Ramos (cell line): Measurements from ENCODE around the gene SRP68.

Source experiments
- in situ Hi-C: fragments of 300-500 bp; cut with MboI; formaldehyde crosslinking; loops from one replicate; pipeline ENCODE4 v1.14.3; 2022; ENCODE audit warnings: low sequenced_read_pairs; ENCODE audit not compliant: unreplicated experiment

SRP68 gene

DNA sequence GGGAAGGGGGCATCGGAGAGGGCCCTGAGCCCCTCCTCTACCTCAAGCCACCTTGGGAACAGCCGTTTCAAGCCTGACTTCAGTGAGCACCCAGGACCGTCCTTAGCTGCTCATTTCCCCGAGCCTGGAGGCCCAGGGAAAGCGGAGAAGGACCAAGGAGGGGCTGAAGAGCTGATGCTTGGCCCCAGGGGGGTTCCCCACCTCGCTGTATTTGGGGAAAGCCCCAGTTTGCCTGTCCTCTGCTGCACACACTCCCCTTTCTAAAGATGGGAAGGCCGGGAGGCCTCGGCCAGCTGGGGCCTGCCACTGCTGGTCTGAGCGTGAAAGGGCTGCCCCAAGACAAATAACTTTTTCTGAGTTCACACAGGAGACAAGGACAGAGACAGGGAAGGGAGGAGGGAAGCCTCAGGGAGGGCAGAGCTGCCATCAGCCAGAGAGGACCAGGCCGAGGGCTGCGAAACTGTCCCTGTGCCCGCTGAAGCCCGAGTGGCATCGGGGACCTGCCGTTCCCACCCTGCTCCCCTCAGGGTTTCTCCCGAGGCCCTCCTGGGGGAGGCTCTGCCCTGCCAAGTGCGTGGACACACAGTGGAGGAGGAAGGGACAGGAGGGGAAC, 18.3 kb upstream of the SRP68 start:
- in situ Hi-C loops = no loop called here

GRCh38 chr17:76089680-76090516, 17.6 kb upstream of the SRP68 start:
- in situ Hi-C loops = no loop called here

GRCh38 chr17:76088868-76089576, 16.7 kb upstream of the SRP68 start:
- in situ Hi-C loops = no loop called here

DNA sequence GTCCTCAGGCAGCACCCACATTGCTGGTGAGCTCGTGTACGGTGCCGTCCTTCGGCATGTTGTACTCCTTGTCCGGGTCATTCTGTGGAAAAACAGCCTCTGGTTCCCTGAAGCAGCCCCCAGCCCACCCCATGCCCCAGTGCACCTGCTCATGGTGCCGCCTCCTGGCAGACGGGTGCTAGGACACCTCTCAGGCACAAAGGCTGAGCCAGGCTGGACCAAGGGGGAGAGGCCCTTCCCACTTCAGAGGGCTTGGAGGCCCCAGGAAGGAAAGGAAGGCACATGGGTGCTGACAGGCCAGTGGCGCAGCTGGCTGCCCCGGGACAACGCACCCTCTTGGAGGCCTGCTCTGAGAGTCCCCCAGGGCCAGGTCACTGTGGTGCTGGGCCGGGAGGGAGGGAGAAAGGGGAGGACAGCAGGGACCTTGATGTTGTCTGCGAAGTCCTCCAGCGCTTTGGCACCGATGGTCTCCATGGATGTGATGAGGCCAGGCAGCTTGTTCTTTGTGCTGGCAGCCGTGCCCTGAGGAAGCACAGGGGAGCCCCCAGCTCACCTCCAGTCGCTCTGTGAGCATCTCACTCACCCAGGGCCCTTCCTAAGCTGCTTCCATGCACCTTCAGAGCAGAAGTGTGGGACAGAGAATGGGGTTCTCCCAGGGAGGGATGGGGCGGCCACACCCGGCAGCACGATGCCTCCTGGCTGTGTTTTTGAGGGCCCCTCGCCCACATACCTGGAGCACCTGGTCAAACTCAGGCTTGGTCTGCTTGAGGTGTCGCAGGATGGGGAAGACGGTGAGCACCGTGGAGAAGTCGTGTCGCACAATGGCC, 15.9 kb upstream of the SRP68 start:
- in situ Hi-C loops = no loop called here

DNA sequence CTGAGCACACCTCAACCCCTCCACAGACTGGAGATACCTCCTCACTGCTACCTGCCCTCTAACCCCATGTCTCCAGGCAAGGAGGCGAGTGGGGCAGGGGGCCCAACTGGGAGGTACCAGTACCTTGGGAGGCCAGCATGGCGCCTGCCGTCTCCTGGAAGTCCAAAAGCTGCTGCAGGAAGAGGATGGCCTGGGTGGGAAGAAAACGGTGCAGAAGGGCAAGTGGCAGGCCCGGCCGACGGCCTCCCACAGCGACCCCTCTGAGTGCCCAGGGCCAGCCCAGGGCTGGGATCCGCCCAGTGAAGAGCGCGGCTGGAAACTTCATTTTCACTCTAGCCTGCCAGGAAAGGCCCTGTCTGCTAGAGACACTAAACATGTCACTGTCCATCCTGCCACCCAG, 15.2 kb upstream of the SRP68 start:
- in situ Hi-C loops = no loop called here

- in situ Hi-C loops = no loop called here
These were observed 14.1 kb upstream of the SRP68 start for GRCh38 chr17:76086384-76086783.

GRCh38 chr17:76085731-76086366, 13.5 kb upstream of the SRP68 start:
- in situ Hi-C loops = no loop called here

- in situ Hi-C loops = no loop called here
These were observed 12.9 kb upstream of the SRP68 start for GRCh38 chr17:76085066-76085730.

DNA sequence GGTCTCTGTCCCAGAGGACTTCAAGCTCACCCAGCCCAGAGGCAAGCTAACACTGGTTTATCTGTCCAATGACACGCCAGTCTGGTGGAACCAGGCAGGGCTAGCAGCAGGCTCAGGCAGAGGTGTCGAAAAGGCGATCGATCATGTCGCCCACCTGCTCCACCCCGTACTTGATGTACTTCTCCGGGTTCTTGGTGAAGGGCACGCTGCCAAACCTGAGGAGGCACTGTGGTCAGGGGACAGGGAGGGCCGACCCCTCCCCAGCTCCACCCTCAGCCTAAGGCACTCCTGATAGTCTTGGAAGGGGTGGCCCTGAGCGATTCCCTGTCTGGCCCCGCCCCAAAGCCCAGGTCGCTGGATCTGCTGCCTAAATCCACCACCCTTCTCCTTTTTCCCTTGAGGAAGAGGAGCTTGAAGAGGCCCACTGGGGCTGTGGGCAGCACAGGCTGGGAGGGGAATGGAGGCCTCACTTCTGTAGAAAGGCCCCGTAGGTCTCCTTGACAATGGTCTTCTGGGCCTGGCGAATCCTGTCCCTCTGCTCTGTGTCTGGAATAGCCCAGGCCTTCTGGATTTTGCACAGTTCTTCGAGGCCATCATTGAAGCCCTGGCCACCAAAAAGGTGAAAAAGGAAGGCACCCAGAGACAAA, 11.3 kb upstream of the SRP68 start:
- in situ Hi-C loops = no loop called here

GRCh38 chr17:76082326-76083251, 10.3 kb upstream of the SRP68 start:
- in situ Hi-C loops = no loop called here

DNA sequence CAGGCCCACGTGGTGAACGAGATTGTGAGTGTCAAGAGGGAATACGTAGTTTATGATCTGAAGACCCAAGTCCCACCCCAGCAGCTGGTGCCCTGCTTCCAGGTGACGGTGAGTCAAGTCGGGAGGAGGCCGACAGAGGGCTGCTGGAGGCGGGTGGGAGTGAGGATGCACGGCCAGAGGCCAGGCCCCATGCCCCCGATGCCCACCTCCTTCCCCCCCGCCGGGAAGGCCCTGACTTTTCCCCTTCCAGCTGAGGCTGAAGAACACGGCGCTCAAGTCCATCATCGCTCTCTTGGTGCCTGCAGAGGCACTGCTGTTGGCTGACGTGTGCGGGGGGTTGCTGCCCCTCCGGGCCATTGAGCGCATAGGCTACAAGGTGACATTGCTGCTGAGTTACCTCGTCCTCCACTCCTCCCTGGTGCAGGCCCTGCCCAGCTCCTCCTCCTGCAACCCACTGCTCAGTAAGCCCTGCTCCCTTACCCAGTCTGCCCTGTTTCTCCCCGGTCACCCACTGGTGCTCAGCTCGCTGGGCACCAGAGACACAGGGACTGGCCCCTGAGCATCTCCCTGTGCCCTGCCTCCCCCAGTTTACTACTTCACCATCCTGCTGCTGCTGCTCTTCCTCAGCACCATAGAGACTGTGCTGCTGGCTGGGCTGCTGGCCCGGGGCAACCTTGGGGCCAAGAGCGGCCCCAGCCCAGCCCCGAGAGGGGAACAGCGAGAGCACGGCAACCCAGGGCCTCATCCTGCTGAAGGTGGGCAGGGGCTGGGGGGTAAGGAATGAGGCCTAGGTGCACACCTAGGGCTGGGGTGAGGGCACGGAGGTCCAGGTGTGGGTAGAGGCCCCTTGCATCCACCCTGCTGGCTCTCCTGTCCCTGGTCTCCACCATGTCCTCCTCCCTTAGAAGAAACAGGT, 9.2 kb upstream of the SRP68 start:
- in situ Hi-C loops = no loop called here

DNA sequence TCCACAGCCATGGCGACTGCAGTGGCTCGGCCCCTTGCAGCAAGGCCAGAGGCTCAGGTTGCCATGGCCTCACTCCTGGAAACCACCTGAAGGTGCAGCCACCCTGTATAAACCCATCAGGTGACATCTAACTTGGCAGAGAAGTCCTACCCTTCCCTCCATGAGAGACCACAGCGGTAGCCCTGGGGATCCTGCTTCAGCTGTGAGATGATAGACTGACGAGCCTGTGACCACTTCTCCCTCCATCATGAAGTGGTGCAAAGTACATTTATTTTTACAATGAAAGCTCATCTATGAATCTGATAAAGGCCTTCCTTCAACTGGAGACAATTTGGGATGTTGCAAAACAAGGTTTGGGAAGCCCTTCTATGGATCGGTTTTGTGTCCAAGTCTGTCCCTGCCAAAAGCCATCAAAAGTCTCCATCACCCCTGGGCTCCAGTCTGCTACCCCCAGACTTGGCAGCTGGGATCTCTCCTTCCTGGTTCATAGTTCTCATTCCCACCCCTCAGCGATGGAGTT, 8.5 kb upstream of the SRP68 start:
- in situ Hi-C loops = no loop called here

- in situ Hi-C loops = no loop called here
These were observed 7.8 kb upstream of the SRP68 start for GRCh38 chr17:76079956-76080767.

DNA sequence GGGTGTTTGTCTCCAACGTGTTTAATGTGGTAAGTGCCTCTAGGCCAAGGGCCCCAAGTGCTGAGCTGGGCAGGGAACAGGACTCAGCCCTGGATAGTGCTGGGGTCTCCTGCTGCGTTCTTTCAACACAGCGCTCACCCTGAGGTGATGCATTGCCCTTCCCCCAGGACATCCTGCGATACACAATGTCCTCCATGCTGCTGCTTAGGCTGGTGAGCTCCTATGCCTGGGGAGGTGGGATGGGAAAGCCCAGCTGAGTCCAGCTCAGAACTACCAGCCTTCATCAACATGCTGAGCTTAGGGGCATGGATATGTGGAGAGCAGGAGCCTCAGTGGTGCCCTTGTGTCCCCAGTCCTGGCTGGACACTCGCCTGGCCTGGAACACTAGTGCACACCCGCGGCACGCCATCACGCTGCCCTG, 7.2 kb upstream of the SRP68 start:
- in situ Hi-C loops = no loop called here

GRCh38 chr17:76078860-76079534, 6.7 kb upstream of the SRP68 start, which contains the start of gene ZACN:
TSS of gene ZACN (plus strand) at chr17:76079182. CDS start at chr17:76079265, 83 bp downstream.
- in situ Hi-C loops = no loop called here
